GM12875 (cell line): ENCODE measurements around the gene TMTC2.

ENCODE experiments used
- H3K4me3 ChIP-seq: one replicate; pipeline ENCODE4 v1.5.1; 2011; ENCODE audit warnings: low read depth, low read length, control low read depth
- CTCF ChIP-seq: IDR thresholded peaks from 2 replicates; pipeline ENCODE4 v1.5.1; 2011; ENCODE audit warnings: low read depth, mild to moderate bottlenecking, control low read depth, inconsistent platforms, low read length, moderate library complexity, borderline replicate concordance; ENCODE audit not compliant: insufficient read depth

Gene TMTC2

DNA sequence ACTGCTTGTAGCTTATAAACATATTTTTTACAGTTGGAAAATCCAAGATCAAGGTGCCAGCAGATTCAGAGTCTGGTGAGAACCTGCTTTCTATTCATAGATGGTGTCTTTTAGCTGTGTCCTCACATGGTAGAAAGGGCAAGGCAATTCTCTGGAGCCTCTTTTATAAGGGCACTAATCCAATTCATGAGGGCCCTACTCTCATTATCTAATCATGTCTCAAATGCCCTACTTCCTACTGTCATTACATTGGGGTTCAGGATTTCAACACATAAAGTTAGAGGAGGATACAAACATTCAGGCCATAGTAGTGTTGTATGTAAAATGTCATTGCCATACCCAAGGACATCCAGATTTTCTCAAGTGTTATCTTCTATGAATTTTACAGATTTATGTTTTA lies 496.4 kb downstream of the TMTC2 start:
- no peak overlapping the region for H3K4me3 ChIP-seq
- no peak for TF ChIP-seq CTCF
